ENCODE data around the gene ZDHHC14.

DNA sequence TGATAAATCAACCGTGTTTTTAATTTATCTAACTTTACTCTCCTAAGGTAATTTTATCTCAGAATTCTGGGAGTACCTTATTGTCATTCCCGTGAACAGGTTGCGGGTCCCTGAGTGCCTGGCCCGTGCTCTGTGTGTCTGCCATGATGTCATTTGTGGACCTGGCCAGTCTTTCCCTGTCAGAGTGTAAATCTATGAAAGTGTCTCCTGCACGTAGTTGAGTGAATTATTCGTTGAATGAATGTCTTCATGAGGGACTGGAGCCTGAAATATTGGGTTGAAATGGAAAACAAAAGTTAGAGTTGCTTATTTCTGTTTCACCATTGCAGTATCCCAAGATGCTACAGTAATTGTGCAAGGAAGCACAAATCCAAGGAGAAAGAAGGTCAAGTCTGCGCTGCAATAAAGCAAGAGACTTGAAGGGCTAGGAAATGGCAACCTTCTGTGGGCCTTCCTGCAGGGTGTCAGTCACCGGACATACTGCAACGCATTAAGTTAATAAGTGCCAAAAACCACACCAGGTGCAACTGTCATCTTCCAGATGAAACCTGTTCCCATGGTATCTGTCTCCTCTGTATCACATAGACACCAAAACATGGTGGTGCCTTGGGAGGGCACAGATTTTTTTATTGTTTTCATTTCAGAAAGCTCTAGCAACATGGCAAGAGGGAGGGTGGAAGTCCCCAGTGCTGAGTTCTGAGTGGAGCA lies 135.5 kb downstream of the ZDHHC14 start:
- no peak for TF ChIP-seq EZH2 (IDR thresholded peaks at IDR 0.05; ENCODE audit: low read depth, low read length, severe bottlenecking)
- TF ChIP-seq, protein P1, sequence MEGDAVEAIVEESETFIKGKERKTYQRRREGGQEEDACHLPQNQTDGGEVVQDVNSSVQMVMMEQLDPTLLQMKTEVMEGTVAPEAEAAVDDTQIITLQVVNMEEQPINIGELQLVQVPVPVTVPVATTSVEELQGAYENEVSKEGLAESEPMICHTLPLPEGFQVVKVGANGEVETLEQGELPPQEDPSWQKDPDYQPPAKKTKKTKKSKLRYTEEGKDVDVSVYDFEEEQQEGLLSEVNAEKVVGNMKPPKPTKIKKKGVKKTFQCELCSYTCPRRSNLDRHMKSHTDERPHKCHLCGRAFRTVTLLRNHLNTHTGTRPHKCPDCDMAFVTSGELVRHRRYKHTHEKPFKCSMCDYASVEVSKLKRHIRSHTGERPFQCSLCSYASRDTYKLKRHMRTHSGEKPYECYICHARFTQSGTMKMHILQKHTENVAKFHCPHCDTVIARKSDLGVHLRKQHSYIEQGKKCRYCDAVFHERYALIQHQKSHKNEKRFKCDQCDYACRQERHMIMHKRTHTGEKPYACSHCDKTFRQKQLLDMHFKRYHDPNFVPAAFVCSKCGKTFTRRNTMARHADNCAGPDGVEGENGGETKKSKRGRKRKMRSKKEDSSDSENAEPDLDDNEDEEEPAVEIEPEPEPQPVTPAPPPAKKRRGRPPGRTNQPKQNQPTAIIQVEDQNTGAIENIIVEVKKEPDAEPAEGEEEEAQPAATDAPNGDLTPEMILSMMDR (IDR thresholded peaks at IDR 0.05; ENCODE audit: control extremely low read depth in 1 of 3, insufficient read depth in 1 of 3, low read depth in 1 of 3, low read length in 3 of 3), result no peak
- TF ChIP-seq RXRA (IDR thresholded peaks at IDR 0.05; ENCODE audit: insufficient read depth, low read depth, low read length), result no peak
- no peak for TF ChIP-seq POLR2A (IDR thresholded peaks at IDR 0.05; ENCODE audit: control extremely low read depth in 1 of 2, low read depth in 2 of 2, low read length in 2 of 2)
